Measurements from ENCODE around the gene PTPRF. TPM values are rescaled to one million over a fixed set of nuclear protein-coding genes. Genes with fewer than 3 reads are reported as not detected.

PTPRF gene
- total RNA-seq, 6 experiments from 2014 or later, result 97.1 to 252 (median 160) TPM

GRCh38 chr1:43527111-43527878 lies 3.4 kb upstream of the PTPRF start:
- Histone ChIP-seq H3K27me3 (no peaks in the 10 kb centered on the region), H3K4me1 (peaks cover 0 to 6% (median 3%) of the 10 kb centered on the region in 4 donors), H3K4me3 (no peak overlapping the region), H3K27ac (no peak overlapping the region), H3K36me3 (no peaks in the 10 kb centered on the region), H3K9me3 (no peaks in the 10 kb centered on the region)
- DNase-seq, result peak in 1 of 3 donors; percentile 45
- intact Hi-C loops (cut with DNase I), result loop anchor here in 1 of 2 donors (10.0 kb wide), 1 partner anchor 138 kb away; no protein-coding TSS in a partner anchor
- 81% methylated on average over 3 of the region's 12 CpGs for WGBS (ENCODE audit: insufficient coverage, low coverage, low lambda C conversion rate, missing lambda C conversion rate)
- TF ChIP-seq CTCF (IDR thresholded peaks at IDR 0.05), result no peak
- no peak for TF ChIP-seq POLR2A (IDR thresholded peaks at IDR 0.05)
- ATAC-seq, result peak in 1 of 4 donors; percentile 10

- peak; percentile 67 to 76 (median 73) for ATAC-seq
- intact Hi-C loops (cut with DNase I), result loop anchor here in 1 of 2 donors (10.0 kb wide), 1 partner anchor 136 kb away; no protein-coding TSS in a partner anchor
- TF ChIP-seq POLR2A (IDR thresholded peaks at IDR 0.05) (no peak), CTCF (IDR thresholded peaks at IDR 0.05) (peak; percentile 94 to 97 (median 96))
These were observed 1.4 kb upstream of the PTPRF start for GRCh38 chr1:43529206-43529731.

GRCh38 chr1:43531107-43531905 lies 623 bp downstream of the PTPRF start:
- Histone ChIP-seq H3K27me3 (no peaks in the 10 kb centered on the region), H3K4me1 (peaks cover 0 to 34% (median 14%) of the 10 kb centered on the region in 4 donors), H3K36me3 (no peaks in the 10 kb centered on the region), H3K9me3 (no peaks in the 10 kb centered on the region), H3K27ac (peak overlapping the region; percentile 73 to 81 (median 81)), H3K4me3 (peak overlapping the region; percentile 62 to 81 (median 80))
- peak; percentile 67 to 84 (median 78) for ATAC-seq
- WGBS (ENCODE audit: insufficient coverage, low coverage, low lambda C conversion rate, missing lambda C conversion rate), result 4% methylated on average over 5 of the region's 102 CpGs
- TF ChIP-seq CTCF (IDR thresholded peaks at IDR 0.05) (peak in 1 of 4 donors; percentile 6), POLR2A (IDR thresholded peaks at IDR 0.05) (peak; percentile 61)
- intact Hi-C loops (cut with DNase I), result no loop called here
- DNase-seq, result peak; percentile 79 to 92 (median 91)

More at GRCh38 chr1:43529206-43529731, 1.4 kb upstream of the PTPRF start:
- Histone ChIP-seq H3K27me3 (no peaks in the 10 kb centered on the region), H3K36me3 (no peaks in the 10 kb centered on the region), H3K4me1 (peaks cover 0 to 21% (median 10%) of the 10 kb centered on the region in 4 donors), H3K4me3 (no peak overlapping the region), H3K27ac (no peak overlapping the region), H3K9me3 (no peaks in the 10 kb centered on the region)
- DNase-seq, result peak; percentile 83 to 86 (median 85)
- WGBS (ENCODE audit: insufficient coverage, low coverage, low lambda C conversion rate, missing lambda C conversion rate), result 0% methylated on average over 6 of the region's 11 CpGs

GRCh38 chr1:43531906-43532584 lies 1.4 kb downstream of the PTPRF start:
- Histone ChIP-seq H3K9me3 (no peaks in the 10 kb centered on the region), H3K4me1 (peaks cover 0 to 41% (median 14%) of the 10 kb centered on the region in 4 donors), H3K36me3 (no peaks in the 10 kb centered on the region), H3K27me3 (no peaks in the 10 kb centered on the region), H3K4me3 (peak overlapping the region; percentile 62 to 81 (median 80)), H3K27ac (peak overlapping the region; percentile 71 to 81 (median 75))
- peak in 1 of 3 donors; percentile 55 for DNase-seq
- TF ChIP-seq CTCF (IDR thresholded peaks at IDR 0.05) (no peak), POLR2A (IDR thresholded peaks at IDR 0.05) (no peak)
- ATAC-seq, result peak in 2 of 4 donors; percentile 2 to 10
- intact Hi-C loops (cut with DNase I), result no loop called here
- 15% methylated on average over 15 of the region's 15 CpGs for WGBS (ENCODE audit: insufficient coverage, low coverage, low lambda C conversion rate, missing lambda C conversion rate)
